ENCODE data around the gene VWA8. TPM values are rescaled to one million over a fixed set of nuclear protein-coding genes. Genes with fewer than 3 reads are reported as not detected.
"Not testable (repeated sequence)": the region's sequence is repeated elsewhere in the genome, so short reads cannot be mapped to it uniquely, and the experiment has no call there.

The VWA8 gene
- total RNA-seq, 2 experiments from 2014 or later = 21.7 to 26.2 TPM

DNA sequence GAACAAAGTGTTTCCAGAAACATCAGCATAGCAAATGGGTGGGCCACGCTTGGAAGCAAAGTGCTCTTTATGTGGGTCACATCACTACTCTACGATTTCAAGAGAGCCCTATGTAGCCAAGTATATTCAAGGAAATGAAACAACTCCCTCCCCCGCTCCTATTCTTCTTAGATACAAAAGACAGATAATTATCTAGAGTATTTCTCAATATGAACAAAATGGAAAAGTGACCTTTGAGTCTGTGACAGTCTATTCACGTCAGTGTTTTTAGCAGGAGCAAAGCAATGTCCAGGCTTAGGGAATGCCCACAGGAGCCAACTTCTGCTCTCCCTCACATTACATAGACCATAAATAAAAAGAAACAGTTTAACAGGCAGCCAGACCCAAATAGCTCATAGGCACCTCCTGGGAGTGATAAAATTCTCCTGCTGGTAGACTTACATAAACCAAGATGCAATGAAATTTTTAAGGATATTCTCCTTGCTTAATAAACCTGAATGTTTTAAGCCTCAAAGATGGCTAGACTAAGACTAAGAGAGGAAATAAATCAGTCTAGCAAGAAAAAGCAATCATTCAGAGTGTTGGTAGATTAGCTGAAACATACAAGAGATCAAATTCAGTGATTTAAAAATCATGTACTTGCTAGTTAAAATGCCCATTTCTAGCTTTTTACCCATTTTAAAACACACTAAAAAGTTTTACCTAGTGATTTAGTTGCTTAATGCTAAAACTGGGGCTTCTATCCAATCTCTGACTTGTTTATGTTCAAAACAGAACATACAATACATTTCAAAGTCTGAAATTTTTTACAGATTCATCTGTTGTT lies 320.7 kb downstream of the VWA8 start:
- Mint-ChIP-seq H3K4me3 (no peak overlapping the region), H3K36me3 (ENCODE audit: low read depth) (peaks cover 7% of the 10 kb centered on the region), H3K27ac (no peak overlapping the region), H3K9me3 (ENCODE audit: low read depth) (no peaks in the 10 kb centered on the region), H3K4me1 (peaks cover 4% of the 10 kb centered on the region), H3K27me3 (no peaks in the 10 kb centered on the region)
- CTCF ChIA-PET = no interaction called here
- intact Hi-C loops (cut with DNase I, micrococcal nuclease) = no loop called here
- no peak for DNase-seq
- POLR2A ChIA-PET = no interaction called here
- no peak for ATAC-seq

DNA sequence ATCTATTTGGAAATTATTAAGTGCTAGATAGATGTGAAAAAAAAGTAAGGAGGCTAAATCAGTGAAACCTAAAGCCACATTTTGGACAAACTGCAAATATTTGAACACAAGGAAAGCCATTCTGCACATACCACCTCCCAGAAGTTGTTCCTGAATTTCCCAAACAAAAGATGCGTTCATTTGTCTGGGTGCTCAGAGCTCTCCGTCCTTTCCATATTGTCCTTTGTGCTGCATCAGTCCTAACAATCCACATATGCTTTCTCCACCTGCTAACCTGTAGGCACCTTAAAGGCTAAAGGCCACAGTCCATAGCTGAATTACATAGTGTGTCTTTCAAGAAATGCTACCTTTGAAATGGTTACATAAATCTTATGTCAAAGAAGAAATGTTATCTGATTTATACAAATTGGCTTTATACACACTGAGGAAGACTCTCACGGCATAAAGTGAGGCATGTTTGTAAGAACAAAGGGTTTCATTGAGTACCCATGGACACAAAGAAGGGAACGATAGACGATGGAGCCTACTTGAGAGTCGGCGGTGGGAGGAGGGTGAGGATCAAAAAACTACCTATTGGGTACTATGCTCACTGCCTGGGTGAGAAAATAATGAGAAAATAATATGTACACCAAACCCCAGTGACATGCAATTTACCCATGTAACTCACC lies 321.5 kb downstream of the VWA8 start:
- Mint-ChIP-seq H3K9me3 (ENCODE audit: low read depth) (no peaks in the 10 kb centered on the region), H3K36me3 (ENCODE audit: low read depth) (peaks cover 7% of the 10 kb centered on the region), H3K4me1 (peaks cover 4% of the 10 kb centered on the region), H3K4me3 (no peak overlapping the region), H3K27me3 (no peaks in the 10 kb centered on the region), H3K27ac (no peak overlapping the region)
- POLR2A ChIA-PET = no interaction called here
- intact Hi-C loops (cut with DNase I, micrococcal nuclease) = no loop called here
- ATAC-seq (no peak), DNase-seq (no peak)
- CTCF ChIA-PET = interaction anchor here (0.7 to 0.9 kb wide), 2 partner anchors 258 to 681 kb away, joined by 3 to 4 read pairs; no protein-coding TSS in a partner anchor

DNA sequence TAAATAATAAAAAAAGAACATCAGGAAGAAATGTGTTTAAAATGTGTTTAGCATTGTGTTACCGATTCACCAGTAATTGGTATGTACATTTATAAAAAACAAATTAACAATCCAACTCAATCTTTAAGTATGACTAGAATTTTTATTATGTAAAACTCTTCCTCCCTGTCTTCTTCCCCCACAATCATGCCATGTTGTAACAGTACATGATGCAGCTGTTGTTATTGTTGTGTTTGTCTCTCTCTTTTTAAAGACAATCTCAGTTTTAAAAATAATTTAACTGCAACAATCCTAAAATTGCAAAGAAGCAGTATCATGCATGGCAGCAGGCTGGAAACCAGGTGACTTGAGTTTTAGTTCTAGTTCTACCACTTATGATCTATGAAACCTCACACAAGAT lies 323.3 kb downstream of the VWA8 start:
- intact Hi-C loops (cut with DNase I, micrococcal nuclease) = no loop called here
- Mint-ChIP-seq H3K27ac (no peak overlapping the region), H3K4me3 (no peak overlapping the region), H3K36me3 (ENCODE audit: low read depth) (peaks cover 7% of the 10 kb centered on the region), H3K9me3 (ENCODE audit: low read depth) (no peaks in the 10 kb centered on the region), H3K4me1 (peaks cover 4% of the 10 kb centered on the region), H3K27me3 (no peaks in the 10 kb centered on the region)
- ChIA-PET CTCF (no interaction called here), POLR2A (no interaction called here)
- ATAC-seq (no peak), DNase-seq (no peak)

DNA sequence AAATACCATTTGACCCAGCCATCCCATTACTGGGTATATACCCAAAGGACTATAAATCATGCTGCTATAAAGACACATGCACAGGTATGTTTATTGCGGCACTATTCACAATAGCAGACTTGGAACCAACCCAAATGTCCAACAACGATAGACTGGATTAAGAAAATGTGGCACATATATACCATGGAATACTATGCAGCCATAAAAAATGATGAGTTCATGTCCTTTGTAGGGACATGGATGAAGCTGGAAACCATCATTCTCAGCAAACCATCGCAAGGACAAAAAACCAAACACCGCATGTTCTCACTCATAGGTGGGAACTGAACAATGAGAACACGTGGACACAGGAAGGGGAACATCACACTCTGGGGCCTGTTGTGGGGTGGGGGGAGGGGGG lies 323.9 kb downstream of the VWA8 start:
- H3K4me3 Mint-ChIP-seq; ATAC-seq; H3K27ac Mint-ChIP-seq; intact Hi-C loops (cut with DNase I, micrococcal nuclease); H3K36me3 Mint-ChIP-seq (ENCODE audit: low read depth); H3K27me3 Mint-ChIP-seq; POLR2A ChIA-PET; DNase-seq; H3K9me3 Mint-ChIP-seq (ENCODE audit: low read depth); H3K4me1 Mint-ChIP-seq; CTCF ChIA-PET: not testable (repeated sequence)

DNA sequence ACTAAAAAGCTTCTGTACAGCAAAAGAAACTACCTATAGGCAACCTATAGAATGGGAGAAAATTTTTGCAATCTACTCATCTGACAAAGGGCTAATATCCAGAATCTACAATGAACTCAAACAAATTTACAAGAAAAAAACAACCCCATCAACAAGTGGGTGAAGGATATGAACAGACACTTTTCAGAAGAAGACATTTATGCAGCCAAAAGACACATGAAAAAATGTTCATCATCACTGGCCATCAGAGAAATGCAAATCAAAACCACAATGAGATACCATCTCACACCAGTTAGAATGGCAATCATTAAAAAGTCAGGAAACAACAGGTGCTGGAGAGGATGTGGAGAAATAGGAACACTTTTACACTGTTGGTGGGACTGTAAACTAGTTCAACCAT lies 324.3 kb downstream of the VWA8 start:
- CTCF ChIA-PET; H3K27ac Mint-ChIP-seq; intact Hi-C loops (cut with DNase I, micrococcal nuclease); H3K36me3 Mint-ChIP-seq (ENCODE audit: low read depth); ATAC-seq; H3K4me1 Mint-ChIP-seq; H3K4me3 Mint-ChIP-seq; H3K27me3 Mint-ChIP-seq; DNase-seq; POLR2A ChIA-PET; H3K9me3 Mint-ChIP-seq (ENCODE audit: low read depth): not testable (repeated sequence)

DNA sequence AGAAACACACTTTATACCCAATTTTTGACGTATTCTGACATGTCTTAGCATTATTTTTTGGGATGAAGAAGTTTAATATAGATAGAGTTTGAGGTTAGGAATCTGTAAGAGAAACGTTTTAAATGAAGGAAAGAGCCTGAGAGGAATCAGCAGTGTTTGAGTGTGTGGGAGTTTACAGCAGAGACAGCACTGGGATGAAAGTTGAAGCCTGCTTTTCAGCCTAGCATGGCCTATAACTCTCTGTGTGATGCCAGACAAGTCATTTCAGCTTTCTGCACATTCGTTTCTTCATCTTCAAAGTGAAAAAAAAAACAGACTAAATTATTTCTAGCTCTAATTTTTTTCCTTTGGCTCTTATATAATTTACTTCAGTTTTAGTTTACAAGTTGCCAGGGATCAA lies 326.5 kb downstream of the VWA8 start:
- Mint-ChIP-seq H3K36me3 (ENCODE audit: low read depth) (peaks cover 8% of the 10 kb centered on the region), H3K4me1 (no peaks in the 10 kb centered on the region), H3K27me3 (no peaks in the 10 kb centered on the region), H3K27ac (no peak overlapping the region), H3K4me3 (no peak overlapping the region), H3K9me3 (ENCODE audit: low read depth) (no peaks in the 10 kb centered on the region)
- ATAC-seq (no peak), DNase-seq (no peak)
- intact Hi-C loops (cut with DNase I, micrococcal nuclease) = no loop called here
- CTCF ChIA-PET = interaction anchor here (0.6 to 0.8 kb wide), 4 partner anchors 9 to 557 kb away, joined by 3 to 5 read pairs (median 4); no protein-coding TSS in a partner anchor
- POLR2A ChIA-PET = no interaction called here

DNA sequence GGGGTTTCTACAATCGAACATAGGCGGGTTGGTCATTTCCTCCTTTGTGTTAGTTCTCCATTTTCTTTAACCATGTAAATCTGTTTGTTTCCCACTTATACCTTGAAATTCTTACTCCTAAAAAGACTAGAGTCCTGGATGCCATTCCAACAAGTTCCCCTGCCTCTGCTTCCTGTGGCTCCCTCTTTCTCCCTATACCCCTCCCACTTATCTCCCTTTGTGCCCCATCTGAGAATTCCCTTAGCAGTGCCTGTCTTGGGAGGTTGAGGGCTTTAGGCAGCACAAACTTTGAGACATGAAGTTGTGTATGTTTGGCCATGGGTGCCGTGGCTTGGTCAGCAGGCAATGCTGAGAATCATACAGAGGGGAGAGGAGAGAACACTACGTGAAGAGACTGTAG lies 327.1 kb downstream of the VWA8 start:
- no peak overlapping the region for H3K4me3 Mint-ChIP-seq
- no peaks in the 10 kb centered on the region for H3K27me3 Mint-ChIP-seq
- H3K9me3 Mint-ChIP-seq (ENCODE audit: low read depth) = no peaks in the 10 kb centered on the region
- ATAC-seq (no peak), DNase-seq (no peak)
- H3K4me1 Mint-ChIP-seq = no peaks in the 10 kb centered on the region
- H3K27ac Mint-ChIP-seq = no peak overlapping the region
- H3K36me3 Mint-ChIP-seq (ENCODE audit: low read depth) = peaks cover 9% of the 10 kb centered on the region
- POLR2A ChIA-PET = no interaction called here
- CTCF ChIA-PET = no interaction called here
- intact Hi-C loops (cut with DNase I, micrococcal nuclease) = no loop called here

DNA sequence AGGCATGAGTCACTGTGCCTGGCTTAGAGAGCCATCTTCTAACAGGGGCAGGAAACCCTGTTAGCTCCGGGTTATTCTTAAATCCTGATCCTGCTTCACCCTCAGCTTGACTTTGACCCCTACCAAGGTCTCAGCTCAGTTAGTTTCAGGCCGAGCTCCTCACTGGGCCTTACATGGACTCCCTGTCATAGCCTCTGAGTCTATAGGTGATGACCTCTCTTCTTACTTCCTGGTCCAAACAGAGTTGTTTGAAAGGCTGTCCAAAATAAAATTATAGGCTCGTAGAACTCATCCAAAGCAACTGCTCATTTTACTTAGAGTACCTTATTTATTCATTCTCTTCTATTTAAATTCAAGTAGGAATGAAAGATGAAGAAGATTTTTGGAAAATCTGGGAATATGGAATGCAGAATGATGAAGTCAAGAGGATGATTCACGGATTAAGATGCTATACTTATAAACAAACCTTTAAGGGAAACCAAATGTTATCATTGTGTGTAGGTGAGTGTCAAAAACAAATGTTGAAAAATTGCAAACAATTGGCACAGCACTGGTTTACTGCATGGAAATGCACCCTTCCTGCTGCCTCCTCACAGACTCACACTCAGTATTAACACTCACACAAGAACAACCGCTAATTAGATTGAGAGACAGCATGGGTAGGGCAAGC lies 329.5 kb downstream of the VWA8 start:
- Mint-ChIP-seq H3K27ac (no peak overlapping the region), H3K27me3 (no peaks in the 10 kb centered on the region)

DNA sequence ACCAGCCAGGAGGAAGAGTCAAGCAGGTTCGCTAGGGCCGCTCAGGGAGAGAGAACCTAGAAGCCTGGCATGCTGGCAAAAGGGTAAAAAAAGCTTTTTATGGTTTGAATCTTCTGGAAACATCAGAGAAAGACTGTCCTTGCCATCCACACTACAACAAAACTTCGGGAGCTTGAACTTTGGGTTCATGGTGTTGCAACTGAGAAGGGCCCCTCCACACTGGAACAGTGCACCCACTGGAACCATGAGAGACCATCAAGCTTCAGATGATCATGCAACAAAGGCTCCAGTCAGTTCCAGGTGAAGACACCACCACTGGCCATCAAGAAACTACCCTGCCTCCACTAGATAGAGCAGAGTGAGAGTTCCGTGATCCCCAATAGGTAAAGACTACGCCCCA lies 333.5 kb downstream of the VWA8 start:
- CTCF ChIA-PET = no interaction called here
- POLR2A ChIA-PET = no interaction called here

More for the DNA sequence above, 329.5 kb downstream of the VWA8 start:
- H3K36me3 Mint-ChIP-seq (ENCODE audit: low read depth) = peaks cover 7% of the 10 kb centered on the region
- no peak overlapping the region for H3K4me3 Mint-ChIP-seq
- POLR2A ChIA-PET = no interaction called here
- H3K4me1 Mint-ChIP-seq = no peaks in the 10 kb centered on the region
- no peaks in the 10 kb centered on the region for H3K9me3 Mint-ChIP-seq (ENCODE audit: low read depth)
- CTCF ChIA-PET = no interaction called here
- intact Hi-C loops (cut with DNase I, micrococcal nuclease) = no loop called here
- ATAC-seq (no peak), DNase-seq (no peak)

DNA sequence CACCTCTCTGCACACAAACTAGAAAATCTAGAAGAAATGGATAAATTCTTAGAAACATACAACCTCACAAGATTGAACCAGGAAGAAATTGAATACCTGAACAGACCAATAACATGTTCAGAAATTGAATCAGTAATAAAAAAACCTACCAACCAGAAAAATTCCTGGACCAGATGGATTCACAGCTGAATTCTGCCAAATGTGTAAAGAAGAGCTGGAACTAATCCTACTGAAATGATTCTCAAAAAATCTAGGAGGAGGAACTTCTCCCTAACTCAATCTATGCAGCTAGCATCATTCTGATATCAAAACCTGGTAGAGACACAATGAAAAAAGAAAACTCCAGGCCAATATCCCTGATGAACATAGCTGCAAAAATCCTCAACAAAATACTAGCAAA lies 336.9 kb downstream of the VWA8 start:
- no peak overlapping the region for H3K27ac Mint-ChIP-seq
- POLR2A ChIA-PET = no interaction called here
- H3K4me3 Mint-ChIP-seq = no peak overlapping the region
- CTCF ChIA-PET = interaction anchor here (0.6 to 1.6 kb wide), 3 partner anchors 15 to 250 kb away, joined by 3 to 4 read pairs (median 3); no protein-coding TSS in a partner anchor
- no peak for DNase-seq
- no peaks in the 10 kb centered on the region for H3K27me3 Mint-ChIP-seq
- H3K9me3 Mint-ChIP-seq (ENCODE audit: low read depth) = peaks cover 3% of the 10 kb centered on the region
- intact Hi-C loops (cut with DNase I, micrococcal nuclease) = no loop called here
- H3K36me3 Mint-ChIP-seq (ENCODE audit: low read depth) = peaks cover 21% of the 10 kb centered on the region
- H3K4me1 Mint-ChIP-seq = no peaks in the 10 kb centered on the region
- ATAC-seq = no peak

More for the DNA sequence above, 333.5 kb downstream of the VWA8 start:
- Mint-ChIP-seq H3K36me3 (ENCODE audit: low read depth) (peaks cover 14% of the 10 kb centered on the region), H3K27ac (no peak overlapping the region), H3K4me3 (no peak overlapping the region), H3K27me3 (no peaks in the 10 kb centered on the region), H3K4me1 (no peaks in the 10 kb centered on the region), H3K9me3 (ENCODE audit: low read depth) (no peaks in the 10 kb centered on the region)
- DNase-seq (no peak), ATAC-seq (no peak)
- intact Hi-C loops (cut with DNase I, micrococcal nuclease) = no loop called here

DNA sequence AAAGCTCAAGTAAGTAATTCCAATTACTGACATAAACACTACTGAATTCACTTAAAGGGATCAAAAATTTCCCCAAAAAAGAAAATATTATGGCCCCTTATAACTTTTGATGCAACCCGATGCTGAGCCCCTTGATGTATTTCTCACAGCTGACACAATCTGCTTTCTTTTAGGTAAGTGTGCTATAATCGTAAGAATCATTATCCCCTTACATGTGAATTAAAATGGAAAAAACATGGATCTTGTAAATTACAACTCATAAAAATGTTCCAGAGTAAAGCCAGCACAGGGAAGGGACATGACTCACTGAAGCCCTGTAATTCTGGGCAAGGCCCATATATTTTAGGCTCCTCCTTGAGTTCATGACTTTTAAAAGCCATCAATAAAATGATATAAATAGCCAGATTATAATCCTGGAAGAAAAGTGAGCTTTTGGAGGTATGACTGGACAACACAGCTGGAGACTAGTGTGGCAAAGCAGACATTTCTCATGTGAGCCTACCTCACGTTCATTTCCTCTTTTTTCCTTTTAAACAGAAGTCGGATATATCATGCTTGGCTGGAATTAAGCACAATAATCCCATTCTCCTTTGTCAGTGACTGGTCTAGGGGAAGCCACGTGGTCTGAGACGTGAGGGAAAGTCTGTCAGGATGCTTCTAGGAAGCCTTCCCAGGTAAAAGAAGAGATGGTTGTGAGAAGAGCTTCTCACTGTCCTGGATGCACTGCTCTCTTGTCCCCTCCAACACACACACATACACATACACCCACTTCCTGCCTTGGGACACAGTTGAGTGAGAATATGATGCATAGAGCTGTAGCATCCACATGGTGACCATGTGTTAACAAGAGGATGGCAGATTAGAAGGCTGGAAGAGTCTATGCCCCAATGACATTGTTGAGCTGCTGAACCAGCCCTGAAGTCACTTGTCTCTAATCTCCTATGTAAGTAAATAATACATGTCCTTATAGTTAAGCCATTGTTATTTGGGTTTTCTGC lies 338.2 kb downstream of the VWA8 start:
- H3K4me3 Mint-ChIP-seq = no peak overlapping the region
- ChIA-PET POLR2A (no interaction called here), CTCF (interaction anchor here (0.6 to 1.6 kb wide), 2 partner anchors 14 to 30 kb away, joined by 3 to 4 read pairs; no protein-coding TSS in a partner anchor)
- H3K36me3 Mint-ChIP-seq (ENCODE audit: low read depth) = peaks cover 20% of the 10 kb centered on the region
- no peaks in the 10 kb centered on the region for H3K27me3 Mint-ChIP-seq
- peaks cover 4% of the 10 kb centered on the region for H3K9me3 Mint-ChIP-seq (ENCODE audit: low read depth)
- DNase-seq (no peak), ATAC-seq (no peak)
- intact Hi-C loops (cut with DNase I, micrococcal nuclease) = no loop called here
- no peaks in the 10 kb centered on the region for H3K4me1 Mint-ChIP-seq
- H3K27ac Mint-ChIP-seq = no peak overlapping the region
